Melanocyte of skin (primary cell): ENCODE data around the gene KNG1. TPM values are rescaled to one million over a fixed set of nuclear protein-coding genes. Genes with fewer than 3 reads are reported as not detected.

ENCODE experiments used
- small RNA-seq, 2 donors: library from RNA; depleted of rRNA; stranded (forward); fragments of <200 nt; gene quantifications; one replicate each; pipeline ENCODE3, GENCODE V24; 2012
- total RNA-seq, 2 donors: library from RNA; depleted of rRNA; stranded (reverse); fragments of >200 nt; gene quantifications; 2 replicates each; pipeline ENCODE4 v1.2.3, GENCODE V29; 2012

Gene KNG1
- not detected for total RNA-seq

DNA sequence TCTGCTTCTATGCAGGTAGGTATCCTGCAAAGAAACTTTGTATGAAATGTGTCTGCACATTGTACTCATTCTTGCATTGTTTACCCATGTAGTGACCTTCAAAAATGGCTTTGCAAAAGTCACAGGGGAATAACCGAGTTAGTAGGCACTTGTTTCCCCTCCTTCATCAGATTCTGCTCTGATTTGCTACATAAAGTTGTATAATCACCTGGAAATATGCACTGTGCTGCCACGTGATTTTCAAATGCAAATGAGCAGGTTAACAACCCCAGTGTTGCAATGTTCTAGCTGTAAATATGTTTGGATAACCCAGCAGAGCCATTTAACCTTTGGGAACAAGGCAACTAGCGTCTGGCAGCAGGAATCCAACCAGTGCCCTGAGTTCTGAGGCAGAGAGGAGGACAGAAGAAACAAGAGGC, at the start of gene KNG1:
Gene KNG1 (plus strand): TSS at position 321 of the 419 bp plus-strand sequence. CDS start 184 bp downstream, outside the sequence.

DNA sequence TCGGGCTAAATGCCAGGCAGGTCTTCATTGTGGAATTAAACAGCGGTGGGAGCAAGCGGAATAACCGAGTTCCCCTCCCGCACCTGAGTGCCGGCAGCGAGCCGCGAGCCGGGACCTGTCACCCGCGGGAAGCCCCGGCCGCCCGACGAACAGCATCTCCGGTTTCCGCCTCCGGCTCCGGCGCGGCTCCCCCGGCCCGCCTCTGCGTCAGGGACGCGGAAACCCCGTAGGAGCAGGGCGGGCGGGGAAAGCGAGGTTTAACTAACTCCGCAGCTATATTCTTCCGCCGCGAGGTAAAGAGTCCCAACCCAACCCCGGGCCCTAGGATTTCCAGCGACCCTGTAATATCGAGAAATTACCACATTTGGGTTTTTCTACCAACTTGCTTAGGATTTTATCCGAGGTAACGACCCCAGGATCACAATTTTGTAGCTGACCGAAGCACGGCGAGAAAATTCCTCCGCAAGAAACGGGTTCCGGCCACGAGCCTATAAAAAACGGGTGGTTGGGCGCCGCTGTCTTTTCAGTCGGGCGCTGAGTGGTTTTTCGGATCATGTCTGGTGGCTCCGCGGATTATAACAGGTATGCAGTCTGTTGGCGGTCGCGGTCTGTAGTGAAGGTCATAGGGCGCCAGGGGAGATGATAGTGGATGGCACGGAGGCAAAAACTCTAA, 66.0 kb downstream of the KNG1 start, which contains the start of gene EIF4A2:
Gene EIF4A2 (plus strand): TSS at position 520 of the 673 bp plus-strand sequence. CDS start 34 bp downstream, at position 554.

Small RNA genes within 50 kb of the gene (small RNA-seq; reads per million reads assigned to genes)
- 0 reads per million in 2 donors for gene RF00092
- gene RNU6-1105P: 0 reads per million in 2 donors
- gene SNORA4: 0 reads per million in 2 donors
- gene SNORA63: 0 reads per million in 2 donors
- gene SNORA81: 0 reads per million in 2 donors
- gene SNORD2: 0 reads per million in 2 donors

Other genes with a start within 250 kb of the KNG1 start
- 1 to 10 TPM; 1.0 to 2.3 TPM for gene CRYGS, start 173.0 kb upstream of the KNG1 start, total RNA-seq
- 10 to 100 TPM; 16.5 to 22.6 TPM for gene TBCCD1, start 150.0 kb upstream of the KNG1 start, total RNA-seq
- gene DNAJB11, start 146.6 kb upstream of the KNG1 start, total RNA-seq: 10 to 100 TPM; 42.7 to 62.3 TPM
- not detected for gene AHSG, start 104.3 kb upstream of the KNG1 start, total RNA-seq
- not detected for gene FETUB, start 77.0 kb upstream of the KNG1 start, total RNA-seq
- gene HRG, start 51.3 kb upstream of the KNG1 start, total RNA-seq: not detected
- 100 to 1,000 TPM; 373 to 375 TPM for gene EIF4A2, start 66.2 kb downstream of the KNG1 start, total RNA-seq
- 10 to 100 TPM; 25.8 to 63.3 TPM for gene RFC4, start 89.1 kb downstream of the KNG1 start, total RNA-seq
- not detected for gene ADIPOQ, start 125.4 kb downstream of the KNG1 start, total RNA-seq
- 10 to 100 TPM; 14.3 to 30.3 TPM for gene ST6GAL1, start 213.2 kb downstream of the KNG1 start, total RNA-seq